Measurements from ENCODE around the gene SZT2.

Gene SZT2

GRCh38 chr1:43383449-43383848, 6.2 kb upstream of the SZT2 start:
- Histone ChIP-seq H3F3A (ENCODE audit: insufficient read depth) (no peaks in the 10 kb centered on the region), H3K9me3 (ENCODE audit: insufficient read depth, low read length) (no peaks in the 10 kb centered on the region), H3K9ac (ENCODE audit: low read length) (no peak overlapping the region), H3K27ac (ENCODE audit: low read depth, low read length) (no peak overlapping the region), H3K36me3 (ENCODE audit: low read length) (no peaks in the 10 kb centered on the region), H3K9me2 (replicated peaks; ENCODE audit: insufficient read depth, low read length) (no peaks in the 10 kb centered on the region), H4K20me1 (ENCODE audit: low read depth, low read length) (no peaks in the 10 kb centered on the region), H2AFZ (ENCODE audit: low read depth, low read length, severe bottlenecking) (no peak overlapping the region), H3K4me2 (ENCODE audit: low read depth, low read length, poor library complexity, severe bottlenecking) (no peak overlapping the region), H3K27me3 (ENCODE audit: low read length) (no peaks in the 10 kb centered on the region), H3K79me2 (ENCODE audit: insufficient read depth, low read length) (peaks cover 6% of the 10 kb centered on the region), H3K4me3 (ENCODE audit: insufficient read depth, low read length, poor library complexity, severe bottlenecking) (no peak overlapping the region)
- no peak for TF ChIP-seq EZH2phosphoT487 (conservative IDR thresholded peaks at IDR 0.05; ENCODE audit: low read length)
- no peak for TF ChIP-seq CTCF (IDR thresholded peaks at IDR 0.05; ENCODE audit: insufficient read depth, low read length, poor library complexity, severe bottlenecking)

GRCh38 chr1:43386676-43387075, 3.0 kb upstream of the SZT2 start:
- H3K27ac ChIP-seq (ENCODE audit: low read depth, low read length), result no peak overlapping the region
- TF ChIP-seq CTCF (IDR thresholded peaks at IDR 0.05; ENCODE audit: insufficient read depth, low read length, poor library complexity, severe bottlenecking) (no peak), EZH2phosphoT487 (conservative IDR thresholded peaks at IDR 0.05; ENCODE audit: low read length) (no peak)
- no peak overlapping the region for H3K9ac ChIP-seq (ENCODE audit: low read length)
- no peaks in the 10 kb centered on the region for H3K36me3 ChIP-seq (ENCODE audit: low read length)
- no peaks in the 10 kb centered on the region for H3K27me3 ChIP-seq (ENCODE audit: low read length)
- H3K9me2 ChIP-seq (replicated peaks; ENCODE audit: insufficient read depth, low read length), result no peaks in the 10 kb centered on the region
- H3K9me3 ChIP-seq (ENCODE audit: insufficient read depth, low read length), result no peaks in the 10 kb centered on the region
- no peaks in the 10 kb centered on the region for H4K20me1 ChIP-seq (ENCODE audit: low read depth, low read length)
- no peak overlapping the region for H2AFZ ChIP-seq (ENCODE audit: low read depth, low read length, severe bottlenecking)
- H3K79me2 ChIP-seq (ENCODE audit: insufficient read depth, low read length), result peaks cover 34% of the 10 kb centered on the region
- H3F3A ChIP-seq (ENCODE audit: insufficient read depth), result no peaks in the 10 kb centered on the region
- H3K4me3 ChIP-seq (ENCODE audit: insufficient read depth, low read length, poor library complexity, severe bottlenecking), result no peak overlapping the region
- no peak overlapping the region for H3K4me2 ChIP-seq (ENCODE audit: low read depth, low read length, poor library complexity, severe bottlenecking)

- no peaks in the 10 kb centered on the region for H3K9me3 ChIP-seq (ENCODE audit: insufficient read depth, low read length)
- H3K9ac ChIP-seq (ENCODE audit: low read length), result peak overlapping the region; percentile 75; the same call in 1 of the 2 replicates
- H3K4me3 ChIP-seq (ENCODE audit: insufficient read depth, low read length, poor library complexity, severe bottlenecking), result no peak overlapping the region
- no peaks in the 10 kb centered on the region for H3K27me3 ChIP-seq (ENCODE audit: low read length)
- H2AFZ ChIP-seq (ENCODE audit: low read depth, low read length, severe bottlenecking), result no peak overlapping the region
- H3F3A ChIP-seq (ENCODE audit: insufficient read depth), result no peaks in the 10 kb centered on the region
- H3K9me2 ChIP-seq (replicated peaks; ENCODE audit: insufficient read depth, low read length), result no peaks in the 10 kb centered on the region
- no peaks in the 10 kb centered on the region for H3K36me3 ChIP-seq (ENCODE audit: low read length)
- H3K27ac ChIP-seq (ENCODE audit: low read depth, low read length), result no peak overlapping the region
- TF ChIP-seq EZH2phosphoT487 (conservative IDR thresholded peaks at IDR 0.05; ENCODE audit: low read length) (no peak), CTCF (IDR thresholded peaks at IDR 0.05; ENCODE audit: insufficient read depth, low read length, poor library complexity, severe bottlenecking) (no peak)
- H4K20me1 ChIP-seq (ENCODE audit: low read depth, low read length), result no peaks in the 10 kb centered on the region
- peak overlapping the region; percentile 86 for H3K4me2 ChIP-seq (ENCODE audit: low read depth, low read length, poor library complexity, severe bottlenecking)
- H3K79me2 ChIP-seq (ENCODE audit: insufficient read depth, low read length), result peaks cover 34% of the 10 kb centered on the region
Observed at GRCh38 chr1:43387976-43388599, 1.6 kb upstream of the SZT2 start.

All from SU-DHL-6 (cell line).